Heart left ventricle (tissue), 16 donors: ENCODE measurements around the gene GALP. TPM values are rescaled to one million over a fixed set of nuclear protein-coding genes. Genes with fewer than 3 reads are reported as not detected.

ENCODE experiments used
- ATAC-seq, 4 donors: fragments of 200-7000 bp; cut with Tn5 transposase; one replicate each; pipeline ENCODE4 v1.9.1; 2020 to 2022; ENCODE audit warnings: moderate library complexity in 4 of 4, mild to moderate bottlenecking in 3 of 4, moderate number of reproducible peaks in 1 of 4
- DNase-seq, 5 donors: peaks; one replicate each; pipeline ENCODE4 v3.0.0-alpha.2; 2020
- H3K27ac ChIP-seq, 12 donors: fragments of 200-600 bp; sonication (generic) in 4 of 12; one replicate each; pipeline versions ENCODE4 v1.5.0 to v1.8.0; 2016 to 2022; ENCODE audit warnings: mild to moderate bottlenecking in 2 of 12
- H3K27me3 ChIP-seq, 9 donors: fragments of 200-600 bp; sonication (generic) in 2 of 9; one replicate each; pipeline versions ENCODE4 v1.5.1 to v1.8.0; 2016 to 2022; ENCODE audit warnings: mild to moderate bottlenecking in 3 of 9
- H3K36me3 ChIP-seq, 9 donors: fragments of 200-600 bp; sonication (generic) in 2 of 9; one replicate each; pipeline versions ENCODE4 v1.5.0 to v1.8.0; 2018 to 2022; ENCODE audit warnings: mild to moderate bottlenecking in 2 of 9
- H3K4me1 ChIP-seq, 12 donors: fragments of 200-600 bp; sonication (generic) in 4 of 12; one replicate each; pipeline versions ENCODE4 v1.5.0 to v1.8.0; 2016 to 2022; ENCODE audit warnings: mild to moderate bottlenecking in 3 of 12
- H3K4me3 ChIP-seq, 12 donors: fragments of 200-600 bp; sonication (generic) in 4 of 12; one replicate each; pipeline versions ENCODE4 v1.5.0 to v1.8.0; 2017 to 2022; ENCODE audit warnings: mild to moderate bottlenecking in 9 of 12, moderate library complexity in 4 of 12
- H3K9me3 ChIP-seq, 12 donors: fragments of 200-600 bp; sonication (generic) in 4 of 12; one replicate each; pipeline versions ENCODE4 v1.5.0 to v1.8.0; 2016 to 2022; ENCODE audit warnings: mild to moderate bottlenecking in 1 of 12
- POLR2A ChIP-seq, 2 donors: fragments of 450-650 bp; IDR thresholded peaks; one replicate each; pipeline ENCODE4 v1.6.1; 2017; ENCODE audit warnings: antibody characterized with exemption in 2 of 2, mild to moderate bottlenecking in 2 of 2, moderate library complexity in 2 of 2
- WGBS, 4 donors: extraction: QIAGEN DNeasy Blood & Tissue Kit in 2 of 4; methylation state at CpG; one replicate each; pipeline versions ENCODE4 v1.1.5 to v1.1.7; 2013 to 2018; 5-methylcytosine and 5-hydroxymethylcytosine counted together
- intact Hi-C, 10 donors: fragments of 100-400 bp; cut with DNase I; formaldehyde crosslinking; loops; one replicate each; pipeline versions ENCODE4 v1.11.1 to v1.14.2; 2022
- polyA plus RNA-seq, 2 donors: library from polyadenylated mRNA; stranded (reverse); fragments of 200-250 nt; gene quantifications; one replicate each; pipeline ENCODE4 v1.2.3, GENCODE V29; 2013
- total RNA-seq, 9 donors: library from RNA; depleted of rRNA in 2 of 9; stranded (reverse); fragments of >200 nt in 2 of 9; fragmentation: NEBNext Ultra II Directional in 3 of 9; extraction: Animal tissue kit (Norgen Biotek cat#: 25700) in 3 of 9; gene quantifications; one replicate each; pipeline versions ENCODE4 v1.1.0 to v1.2.4, GENCODE V29; 2016 to 2023
- TF ChIP-seq, protein P1 (sequence below), 12 donors: fragments of 200-600 bp; sonication (generic) in 4 of 12; IDR thresholded peaks; one replicate each; pipeline versions ENCODE4 v1.5.0 to v1.8.0; 2018 to 2022; ENCODE audit warnings: antibody characterized with exemption in 12 of 12, mild to moderate bottlenecking in 5 of 12
- donor health status: ischemic (EF 13 %, LVEDD 7.1; RV severe dilation, severe dysfunction).
- donor health status: healthy with polysubstance abuse.
- donor health status: DM: no; HTN: yes; CAD: no.
- donor health status: DM: no; HTN: no; CAD: no.
- donor health status: ischemic (EF 25% LVEDD 6.9; RV normal size, moderate dysfunction).
- donor health status: ischemic (EF 25% LVEDD 5.7; RV mildly dilated, moderate dysfunction).
- donor health status: healthy.
- donor health status: DM: yes; HTN: yes; CAD: no.
- donor health status: ischemic (EF 35%, LVEDD 5.7; RV mildly dilated, moderate dysfunction).
- donor health status: nonischemic (EF 11% LVEDD 7.7; RV severe dilation, severe dysfunction).
- donor health status: DM: yes; HTN: yes; CAD: no.
- donor health status: PGD.
- donor health status: ischemic (EF 29% LVEDD 5.4; RV normal size, mild dysfunction).
- donor health status: nonischemic (EF 23%, LVEDD 6.1; RV moderate dilation, normal function).

GALP gene
- total and polyA plus RNA-seq, 11 donors, result not detected

DNA sequence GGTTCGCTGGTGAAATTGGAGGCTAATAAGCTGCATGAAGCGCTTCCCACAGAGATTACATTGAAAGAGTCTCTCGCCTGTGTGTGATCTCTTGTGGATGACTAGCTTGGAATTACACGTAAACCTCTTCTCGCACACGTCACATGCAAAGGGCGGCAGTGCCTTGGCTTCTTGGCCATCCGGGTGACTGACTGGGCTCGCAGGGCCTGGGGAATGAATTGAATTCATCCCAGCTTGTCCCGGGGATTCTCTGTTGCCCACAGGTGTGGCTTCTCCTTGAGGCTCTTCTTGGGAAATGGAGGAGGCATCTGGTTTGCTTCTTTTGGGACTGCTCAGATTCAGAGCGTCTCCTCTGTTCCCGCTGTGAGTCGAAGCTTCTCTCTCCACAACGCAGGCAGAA is 46.0 kb downstream of the GALP start:
- peaks cover 0 to 9% (median 4%) of the 10 kb centered on the region in 9 donors for H3K27me3 ChIP-seq
- H3K36me3 ChIP-seq, result peaks cover 0 to 13% (median 0%) of the 10 kb centered on the region in 9 donors
- no peak overlapping the region for H3K27ac ChIP-seq
- 87 to 92% (median 90%) methylated on average over 13 to 14 of the region's 14 CpGs for WGBS, 4 donors
- no peak for TF ChIP-seq POLR2A (IDR thresholded peaks at IDR 0.05)
- TF ChIP-seq, protein P1, sequence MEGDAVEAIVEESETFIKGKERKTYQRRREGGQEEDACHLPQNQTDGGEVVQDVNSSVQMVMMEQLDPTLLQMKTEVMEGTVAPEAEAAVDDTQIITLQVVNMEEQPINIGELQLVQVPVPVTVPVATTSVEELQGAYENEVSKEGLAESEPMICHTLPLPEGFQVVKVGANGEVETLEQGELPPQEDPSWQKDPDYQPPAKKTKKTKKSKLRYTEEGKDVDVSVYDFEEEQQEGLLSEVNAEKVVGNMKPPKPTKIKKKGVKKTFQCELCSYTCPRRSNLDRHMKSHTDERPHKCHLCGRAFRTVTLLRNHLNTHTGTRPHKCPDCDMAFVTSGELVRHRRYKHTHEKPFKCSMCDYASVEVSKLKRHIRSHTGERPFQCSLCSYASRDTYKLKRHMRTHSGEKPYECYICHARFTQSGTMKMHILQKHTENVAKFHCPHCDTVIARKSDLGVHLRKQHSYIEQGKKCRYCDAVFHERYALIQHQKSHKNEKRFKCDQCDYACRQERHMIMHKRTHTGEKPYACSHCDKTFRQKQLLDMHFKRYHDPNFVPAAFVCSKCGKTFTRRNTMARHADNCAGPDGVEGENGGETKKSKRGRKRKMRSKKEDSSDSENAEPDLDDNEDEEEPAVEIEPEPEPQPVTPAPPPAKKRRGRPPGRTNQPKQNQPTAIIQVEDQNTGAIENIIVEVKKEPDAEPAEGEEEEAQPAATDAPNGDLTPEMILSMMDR (IDR thresholded peaks at IDR 0.05), result no peak
- peaks cover 0 to 10% (median 6%) of the 10 kb centered on the region in 12 donors for H3K4me1 ChIP-seq
- DNase-seq, result no peak
- intact Hi-C loops, result no loop called here
- no peaks in the 10 kb centered on the region for H3K9me3 ChIP-seq
- ATAC-seq, result no peak
- H3K4me3 ChIP-seq, result no peak overlapping the region

DNA sequence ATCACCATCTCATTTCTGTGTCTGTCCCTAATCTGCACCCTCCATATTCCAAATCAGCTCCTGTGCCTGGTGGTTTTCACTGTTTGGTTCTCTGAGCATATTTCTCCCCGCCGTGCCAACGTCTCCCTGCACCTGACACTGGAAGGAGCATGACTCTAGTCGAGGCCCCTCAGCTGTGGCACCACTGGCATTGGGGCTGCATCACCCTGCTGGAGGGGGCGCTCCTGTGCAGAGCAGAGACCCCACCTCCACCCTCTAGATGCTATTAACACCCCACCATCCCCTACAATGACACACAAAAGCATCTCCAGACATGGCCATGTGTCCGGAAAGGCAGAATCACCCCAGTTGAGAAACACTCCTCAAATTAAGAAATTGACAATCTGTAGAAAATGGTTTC is 47.1 kb downstream of the GALP start:
- ATAC-seq, result no peak
- no peak overlapping the region for H3K27ac ChIP-seq
- intact Hi-C loops, result no loop called here
- H3K4me1 ChIP-seq, result peaks cover 0 to under 1% (median 0%) of the 10 kb centered on the region in 12 donors
- H3K36me3 ChIP-seq, result peaks cover 0 to 13% (median 0%) of the 10 kb centered on the region in 9 donors
- no peak for DNase-seq
- H3K27me3 ChIP-seq, result peaks cover 0 to under 1% (median 0%) of the 10 kb centered on the region in 9 donors
- TF ChIP-seq, protein P1 (IDR thresholded peaks at IDR 0.05), result no peak
- no peak for TF ChIP-seq POLR2A (IDR thresholded peaks at IDR 0.05)
- WGBS, 4 donors, result 79 to 81% (median 80%) methylated on average over 6 of the region's 6 CpGs
- no peak overlapping the region for H3K4me3 ChIP-seq
- H3K9me3 ChIP-seq, result no peaks in the 10 kb centered on the region

DNA sequence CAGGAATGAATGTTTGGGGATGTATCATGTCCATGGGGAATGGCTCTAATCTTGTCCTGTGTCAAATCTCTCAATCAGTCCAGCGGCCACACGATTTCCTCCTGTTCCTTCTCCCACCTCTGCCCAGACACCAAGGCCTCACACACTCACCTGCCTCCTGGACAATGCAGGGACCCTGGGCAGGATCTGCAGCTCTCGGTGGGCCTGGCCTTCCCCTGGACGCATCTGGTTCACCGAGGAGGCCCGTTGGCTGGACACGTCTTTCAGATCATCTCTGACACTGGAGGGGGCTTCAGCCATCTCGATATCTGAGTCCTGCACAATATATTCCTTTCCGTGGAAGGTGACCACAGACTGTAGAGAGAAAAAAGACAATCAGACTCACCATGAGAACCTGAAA is 47.7 kb downstream of the GALP start:
- H3K27ac ChIP-seq, result no peak overlapping the region
- ATAC-seq (no peak), DNase-seq (no peak)
- WGBS, 4 donors, result 88 to 92% (median 89%) methylated on average over 9 of the region's 9 CpGs
- H3K4me3 ChIP-seq, result no peak overlapping the region
- peaks cover 0 to 13% (median 0%) of the 10 kb centered on the region in 9 donors for H3K36me3 ChIP-seq
- H3K27me3 ChIP-seq, result no peaks in the 10 kb centered on the region
- intact Hi-C loops, result no loop called here
- TF ChIP-seq POLR2A (IDR thresholded peaks at IDR 0.05), result no peak
- TF ChIP-seq, protein P1 (IDR thresholded peaks at IDR 0.05), result no peak
- no peaks in the 10 kb centered on the region for H3K4me1 ChIP-seq
- no peaks in the 10 kb centered on the region for H3K9me3 ChIP-seq

Other genes with a start within 250 kb of the GALP start
- gene NLRP13, start 243.7 kb upstream of the GALP start, total RNA-seq, result not detected
- not detected for gene NLRP13, start 243.7 kb upstream of the GALP start, polyA plus RNA-seq
- gene NLRP8, start 228.2 kb upstream of the GALP start, total RNA-seq, result not detected
- gene NLRP8, start 228.2 kb upstream of the GALP start, polyA plus RNA-seq, result not detected
- not detected for gene NLRP5, start 189.2 kb upstream of the GALP start, total RNA-seq
- gene NLRP5, start 189.2 kb upstream of the GALP start, polyA plus RNA-seq, result not detected
- 10 to 100 TPM; 11.6 to 40.8 (median 24.9) TPM for gene ZNF787, start 54.7 kb upstream of the GALP start, total RNA-seq
- gene ZNF787, start 54.7 kb upstream of the GALP start, polyA plus RNA-seq, result 10 to 100 TPM; 39.1 to 39.6 TPM
- 10 to 100 TPM; 14.8 to 35.8 (median 20.1) TPM for gene ZNF444, start 34.7 kb upstream of the GALP start, total RNA-seq
- gene ZNF444, start 34.7 kb upstream of the GALP start, polyA plus RNA-seq, result 10 to 100 TPM; 15.9 to 21.4 TPM
- not detected for gene ZSCAN5B, start 21.8 kb downstream of the GALP start, total RNA-seq
- gene ZSCAN5B, start 21.8 kb downstream of the GALP start, polyA plus RNA-seq, result under 1 TPM in 1 of 2 donors, not detected in 1; 0.04 TPM
- not detected for gene ZSCAN5C, start 26.3 kb downstream of the GALP start, total RNA-seq
- not detected for gene ZSCAN5C, start 26.3 kb downstream of the GALP start, polyA plus RNA-seq
- not detected for gene EDDM13, start 96.7 kb downstream of the GALP start, total RNA-seq
- under 1 TPM in 1 of 2 donors, not detected in 1; 0.42 TPM for gene EDDM13, start 96.7 kb downstream of the GALP start, polyA plus RNA-seq
- 10 to 100 TPM in 7 of 9 donors, 1 to 10 TPM in 2; 3.3 to 26.6 (median 18.1) TPM for gene ZSCAN5A, start 138.8 kb downstream of the GALP start, total RNA-seq
- gene ZSCAN5A, start 138.8 kb downstream of the GALP start, polyA plus RNA-seq, result 10 to 100 TPM; 15.5 to 17.6 TPM
- 1 to 10 TPM; 3.5 to 6.2 (median 4.7) TPM for gene ZNF582, start 217.5 kb downstream of the GALP start, total RNA-seq
- 1 to 10 TPM; 6.3 to 7.2 TPM for gene ZNF582, start 217.5 kb downstream of the GALP start, polyA plus RNA-seq
- gene ZNF583, start 228.3 kb downstream of the GALP start, total RNA-seq, result 1 to 10 TPM; 4.1 to 7.9 (median 5.4) TPM
- gene ZNF583, start 228.3 kb downstream of the GALP start, polyA plus RNA-seq, result 1 to 10 TPM; 3.3 to 4.9 TPM